ENCODE measurements around the gene ADARB1. TPM values are rescaled to one million over a fixed set of nuclear protein-coding genes. Genes with fewer than 3 reads are reported as not detected.

Gene ADARB1
- total RNA-seq, 1 donor from 2014 or later = 25.8 TPM

DNA sequence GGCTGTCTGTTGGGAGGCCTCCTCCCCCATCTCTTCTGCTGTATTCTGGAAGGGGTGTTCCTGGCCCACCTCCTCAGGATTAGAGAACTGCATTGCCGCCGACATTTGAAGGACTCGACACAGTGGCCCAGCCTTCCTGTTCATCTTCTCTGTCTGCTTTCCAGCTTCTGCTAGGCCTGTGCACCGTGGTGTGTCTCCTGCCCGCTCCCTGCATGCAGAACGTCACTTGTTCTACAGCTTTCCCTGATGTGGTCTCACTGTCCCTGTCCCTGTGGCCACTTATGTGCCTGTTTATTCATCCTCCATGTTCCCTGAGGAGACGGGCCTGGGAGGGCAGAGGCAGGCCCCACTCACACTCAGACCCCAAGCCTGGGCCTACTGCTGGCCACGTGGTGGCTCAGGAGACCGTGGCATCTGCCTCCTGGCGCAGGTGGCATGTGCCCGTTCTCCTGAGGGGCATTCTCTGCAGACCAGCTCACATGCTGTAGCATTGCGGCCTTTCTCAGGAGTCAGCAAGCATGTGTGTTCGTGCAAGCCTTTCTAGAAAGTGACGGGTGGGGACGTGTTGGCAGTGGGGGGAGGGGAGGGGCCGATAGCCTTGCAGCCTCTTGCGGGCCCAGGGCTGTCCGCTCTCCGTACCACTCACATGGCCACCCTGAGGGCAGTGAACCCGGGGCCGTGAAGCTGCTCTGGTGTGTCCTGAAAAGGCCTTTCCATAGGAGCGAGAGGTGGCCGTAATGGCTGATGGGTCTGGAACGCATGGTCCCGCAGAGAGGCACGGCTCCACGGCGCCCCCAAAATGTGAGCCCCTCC is 177.5 kb downstream of the ADARB1 start:
- no peaks in the 10 kb centered on the region for H3K9me3 ChIP-seq (ENCODE audit: insufficient read depth, low read depth, low read length)
- H3K9me3 Mint-ChIP-seq (ENCODE audit: unreplicated experiment) = peaks cover 11% of the 10 kb centered on the region
- peaks cover 4% of the 10 kb centered on the region for H3K4me1 Mint-ChIP-seq (ENCODE audit: low read depth, unreplicated experiment)
- TF ChIP-seq, protein P1, sequence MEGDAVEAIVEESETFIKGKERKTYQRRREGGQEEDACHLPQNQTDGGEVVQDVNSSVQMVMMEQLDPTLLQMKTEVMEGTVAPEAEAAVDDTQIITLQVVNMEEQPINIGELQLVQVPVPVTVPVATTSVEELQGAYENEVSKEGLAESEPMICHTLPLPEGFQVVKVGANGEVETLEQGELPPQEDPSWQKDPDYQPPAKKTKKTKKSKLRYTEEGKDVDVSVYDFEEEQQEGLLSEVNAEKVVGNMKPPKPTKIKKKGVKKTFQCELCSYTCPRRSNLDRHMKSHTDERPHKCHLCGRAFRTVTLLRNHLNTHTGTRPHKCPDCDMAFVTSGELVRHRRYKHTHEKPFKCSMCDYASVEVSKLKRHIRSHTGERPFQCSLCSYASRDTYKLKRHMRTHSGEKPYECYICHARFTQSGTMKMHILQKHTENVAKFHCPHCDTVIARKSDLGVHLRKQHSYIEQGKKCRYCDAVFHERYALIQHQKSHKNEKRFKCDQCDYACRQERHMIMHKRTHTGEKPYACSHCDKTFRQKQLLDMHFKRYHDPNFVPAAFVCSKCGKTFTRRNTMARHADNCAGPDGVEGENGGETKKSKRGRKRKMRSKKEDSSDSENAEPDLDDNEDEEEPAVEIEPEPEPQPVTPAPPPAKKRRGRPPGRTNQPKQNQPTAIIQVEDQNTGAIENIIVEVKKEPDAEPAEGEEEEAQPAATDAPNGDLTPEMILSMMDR (IDR thresholded peaks at IDR 0.05; ENCODE audit: insufficient read depth, low read depth, low read length) = no peak
- no peak for TF ChIP-seq EZH2 (IDR thresholded peaks at IDR 0.05; ENCODE audit: insufficient read depth, low read length)
- H3K36me3 ChIP-seq (ENCODE audit: insufficient read depth, low read length) = no peaks in the 10 kb centered on the region
- peaks cover 12% of the 10 kb centered on the region for H3K27me3 Mint-ChIP-seq (ENCODE audit: low read depth, unreplicated experiment)
- H3K27ac ChIP-seq (ENCODE audit: low read depth, low read length) = no peak overlapping the region
- H3K9ac ChIP-seq (ENCODE audit: low read length) = no peak overlapping the region
- DNase-seq (ENCODE audit: low read depth) (no peak), FAIRE-seq (no peak)
- H3K27ac Mint-ChIP-seq (ENCODE audit: unreplicated experiment) = no peak overlapping the region
- no peaks in the 10 kb centered on the region for H4K20me1 ChIP-seq (ENCODE audit: insufficient read depth, low read length)
- H3K4me2 ChIP-seq (ENCODE audit: low read length) = no peak overlapping the region
- no peaks in the 10 kb centered on the region for H3K36me3 Mint-ChIP-seq (ENCODE audit: low read depth, unreplicated experiment)
- no peaks in the 10 kb centered on the region for H3K79me2 ChIP-seq (ENCODE audit: insufficient read depth, low read length)
- peaks cover 13% of the 10 kb centered on the region for H3K4me1 ChIP-seq (ENCODE audit: insufficient read depth, low read length)
- H3K4me3 Mint-ChIP-seq (ENCODE audit: unreplicated experiment) = no peak overlapping the region
- H3K4me3 ChIP-seq (ENCODE audit: insufficient read depth, low read depth, low read length) = no peak overlapping the region
- no peak overlapping the region for H2AFZ ChIP-seq (ENCODE audit: low read depth, low read length)
- H3K27me3 ChIP-seq (ENCODE audit: insufficient read depth, low read length) = no peaks in the 10 kb centered on the region

DNA sequence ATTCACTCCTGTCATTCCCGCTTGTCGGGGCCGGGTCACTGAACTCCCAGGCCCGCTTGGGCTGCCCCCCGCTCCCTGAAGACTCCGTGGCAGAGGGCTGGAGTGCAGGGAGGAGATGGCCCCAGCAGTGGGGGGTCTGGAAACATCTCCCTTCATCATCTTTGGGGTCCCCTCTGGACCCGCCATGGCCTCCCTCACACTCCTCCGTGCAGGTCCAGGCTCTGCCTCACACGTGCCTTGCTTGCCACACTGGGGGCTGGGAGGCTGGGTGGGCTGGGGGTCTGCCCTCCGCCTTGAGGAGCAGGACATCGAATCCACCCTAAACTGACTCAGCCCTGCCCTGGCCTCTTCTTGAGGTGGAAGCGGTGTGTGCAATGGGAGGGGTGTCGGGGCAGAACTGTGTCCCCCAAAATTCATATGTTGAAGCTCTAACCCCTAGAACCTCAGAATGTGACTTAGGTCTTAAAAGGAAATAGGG is 178.1 kb downstream of the ADARB1 start:
- Histone ChIP-seq H3K4me2 (ENCODE audit: low read length) (no peak overlapping the region), H3K9me3 (ENCODE audit: insufficient read depth, low read depth, low read length) (no peaks in the 10 kb centered on the region), H3K79me2 (ENCODE audit: insufficient read depth, low read length) (no peaks in the 10 kb centered on the region), H3K27ac (ENCODE audit: low read depth, low read length) (no peak overlapping the region), H3K4me3 (ENCODE audit: insufficient read depth, low read depth, low read length) (no peak overlapping the region), H3K27me3 (ENCODE audit: insufficient read depth, low read length) (no peaks in the 10 kb centered on the region), H3K9ac (ENCODE audit: low read length) (no peak overlapping the region), H3K36me3 (ENCODE audit: insufficient read depth, low read length) (no peaks in the 10 kb centered on the region), H2AFZ (ENCODE audit: low read depth, low read length) (no peak overlapping the region), H4K20me1 (ENCODE audit: insufficient read depth, low read length) (no peaks in the 10 kb centered on the region), H3K4me1 (ENCODE audit: insufficient read depth, low read length) (peaks cover 13% of the 10 kb centered on the region)
- H3K27me3 Mint-ChIP-seq (ENCODE audit: low read depth, unreplicated experiment) = peaks cover 10% of the 10 kb centered on the region
- H3K4me3 Mint-ChIP-seq (ENCODE audit: unreplicated experiment) = no peak overlapping the region
- no peaks in the 10 kb centered on the region for H3K36me3 Mint-ChIP-seq (ENCODE audit: low read depth, unreplicated experiment)
- peaks cover 4% of the 10 kb centered on the region for H3K4me1 Mint-ChIP-seq (ENCODE audit: low read depth, unreplicated experiment)
- no peak for DNase-seq (ENCODE audit: low read depth)
- FAIRE-seq = no peak
- H3K9me3 Mint-ChIP-seq (ENCODE audit: unreplicated experiment) = peaks cover 11% of the 10 kb centered on the region
- no peak overlapping the region for H3K27ac Mint-ChIP-seq (ENCODE audit: unreplicated experiment)
- TF ChIP-seq EZH2 (IDR thresholded peaks at IDR 0.05; ENCODE audit: insufficient read depth, low read length) = no peak
- TF ChIP-seq, protein P1 (IDR thresholded peaks at IDR 0.05; ENCODE audit: insufficient read depth, low read depth, low read length) = no peak

DNA sequence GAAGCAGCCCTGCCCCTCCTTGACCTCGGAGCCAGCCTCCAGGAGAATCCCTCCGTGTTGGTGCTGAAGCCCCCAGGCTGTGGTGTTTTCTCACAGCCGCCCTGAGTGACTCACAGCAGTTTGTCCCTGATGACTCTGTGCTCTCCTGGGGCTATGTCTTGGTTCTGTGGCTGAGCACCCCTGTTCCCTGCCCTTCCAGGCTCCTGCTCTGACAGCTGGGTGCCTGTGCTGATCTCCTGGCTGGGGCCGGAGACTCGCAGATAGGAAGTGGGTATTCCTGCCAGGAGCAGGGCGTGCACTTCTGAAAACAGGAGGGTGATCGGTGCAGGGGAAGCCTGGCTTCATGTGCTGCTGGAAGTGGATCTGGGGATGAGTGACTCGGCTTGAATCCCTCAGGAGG is 178.8 kb downstream of the ADARB1 start:
- Mint-ChIP-seq H3K27ac (ENCODE audit: unreplicated experiment) (no peak overlapping the region), H3K4me3 (ENCODE audit: unreplicated experiment) (no peak overlapping the region), H3K36me3 (ENCODE audit: low read depth, unreplicated experiment) (no peaks in the 10 kb centered on the region), H3K27me3 (ENCODE audit: low read depth, unreplicated experiment) (peaks cover 9% of the 10 kb centered on the region), H3K4me1 (ENCODE audit: low read depth, unreplicated experiment) (peaks cover 5% of the 10 kb centered on the region), H3K9me3 (ENCODE audit: unreplicated experiment) (peaks cover 11% of the 10 kb centered on the region)
- peaks cover 15% of the 10 kb centered on the region for H3K4me1 ChIP-seq (ENCODE audit: insufficient read depth, low read length)
- H3K79me2 ChIP-seq (ENCODE audit: insufficient read depth, low read length) = no peaks in the 10 kb centered on the region
- no peak overlapping the region for H3K9ac ChIP-seq (ENCODE audit: low read length)
- DNase-seq (ENCODE audit: low read depth) (peak; percentile 18), FAIRE-seq (no peak)
- H3K27ac ChIP-seq (ENCODE audit: low read depth, low read length) = no peak overlapping the region
- peak overlapping the region; percentile 15 for H2AFZ ChIP-seq (ENCODE audit: low read depth, low read length)
- no peaks in the 10 kb centered on the region for H3K36me3 ChIP-seq (ENCODE audit: insufficient read depth, low read length)
- TF ChIP-seq EZH2 (IDR thresholded peaks at IDR 0.05; ENCODE audit: insufficient read depth, low read length) = no peak
- TF ChIP-seq, protein P1 (IDR thresholded peaks at IDR 0.05; ENCODE audit: insufficient read depth, low read depth, low read length) = no peak
- peaks cover 3% of the 10 kb centered on the region for H3K27me3 ChIP-seq (ENCODE audit: insufficient read depth, low read length)
- H3K9me3 ChIP-seq (ENCODE audit: insufficient read depth, low read depth, low read length) = no peaks in the 10 kb centered on the region
- no peaks in the 10 kb centered on the region for H4K20me1 ChIP-seq (ENCODE audit: insufficient read depth, low read length)
- H3K4me2 ChIP-seq (ENCODE audit: low read length) = peak overlapping the region; percentile 50
- H3K4me3 ChIP-seq (ENCODE audit: insufficient read depth, low read depth, low read length) = peak overlapping the region; percentile 7

All from astrocyte (in vitro differentiated cells and primary cell).